ENCODE results near the gene KRT38. TPM values are rescaled to one million over a fixed set of nuclear protein-coding genes. Genes with fewer than 3 reads are reported as not detected.

Gene KRT38
- total RNA-seq, result not detected in 2 replicates

DNA sequence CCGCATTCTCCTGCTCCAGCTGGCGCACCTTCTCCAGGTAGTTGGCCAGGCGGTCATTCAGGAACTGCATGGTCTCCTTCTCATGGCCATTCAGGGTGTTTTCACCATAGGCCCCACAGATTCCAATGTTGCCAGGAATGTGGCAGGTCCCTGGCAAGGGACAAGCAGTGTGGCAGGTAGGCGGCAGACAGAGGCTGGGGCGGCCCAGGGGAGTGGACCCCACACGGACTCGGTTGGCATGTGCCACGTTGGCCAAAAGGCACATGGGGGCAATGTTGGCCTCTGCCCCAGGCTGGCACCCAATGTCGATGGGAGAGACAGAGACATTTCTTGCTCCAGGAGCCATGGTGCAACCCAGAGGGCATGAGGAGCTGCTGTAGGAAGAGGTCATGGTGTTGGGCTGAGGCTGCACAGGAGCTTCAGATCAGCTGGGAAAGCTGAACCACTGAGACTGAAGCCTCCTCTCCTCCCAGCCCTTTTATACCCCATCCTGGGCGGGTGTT lies at the start of gene KRT38:
Gene KRT38 (minus strand): TSS at position 453 of the 503 bp plus-strand sequence. CDS start 62 bp downstream, at position 391.

DNA sequence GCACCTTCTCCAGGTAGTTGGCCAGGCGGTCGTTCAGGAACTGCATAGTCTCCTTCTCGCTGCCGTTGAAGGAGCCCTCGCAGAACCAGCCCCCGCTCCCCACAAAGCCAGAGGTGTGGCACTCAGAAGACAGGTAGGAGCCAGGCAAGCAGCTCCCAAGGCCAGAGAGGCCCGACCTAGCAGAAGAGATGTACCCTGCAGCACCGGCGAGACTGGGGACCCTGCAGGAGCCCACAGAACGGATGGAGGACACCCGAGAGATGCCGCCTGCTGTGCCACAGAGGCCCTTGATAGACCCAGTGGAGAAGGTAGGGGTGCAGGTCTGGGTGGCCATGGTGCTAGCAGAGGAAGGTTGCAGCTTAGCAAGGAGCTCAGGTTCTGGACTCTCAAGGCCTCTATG lies 48.7 kb upstream of the KRT38 start, which contains the start of gene KRT36:
Gene KRT36 (minus strand): TSS at position 380 of the 400 bp plus-strand sequence. CDS start 46 bp downstream, at position 334.

DNA sequence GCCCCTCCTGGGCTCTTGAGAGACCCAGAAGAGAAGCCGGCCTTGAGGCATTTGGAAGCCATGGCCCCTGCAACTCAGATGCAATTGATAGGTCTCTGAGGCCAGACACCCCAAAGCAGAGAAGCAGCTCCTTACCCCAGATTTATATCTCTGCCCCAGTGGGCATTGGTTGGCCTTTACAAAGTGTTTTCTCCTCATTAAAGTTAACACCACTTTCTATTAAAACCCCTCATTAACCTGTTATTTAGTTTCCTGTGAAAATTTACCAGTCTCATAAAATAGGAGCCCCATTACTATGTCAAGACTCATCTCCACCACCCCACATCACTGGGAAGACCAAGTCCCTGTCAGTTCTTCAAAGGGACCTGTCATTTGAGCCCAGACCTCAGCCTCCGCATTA lies 40.3 kb upstream of the KRT38 start, which contains the start of gene KRT35:
Gene KRT35 (minus strand): TSS at position 116 of the 400 bp plus-strand sequence. CDS start 54 bp downstream, at position 62.

DNA sequence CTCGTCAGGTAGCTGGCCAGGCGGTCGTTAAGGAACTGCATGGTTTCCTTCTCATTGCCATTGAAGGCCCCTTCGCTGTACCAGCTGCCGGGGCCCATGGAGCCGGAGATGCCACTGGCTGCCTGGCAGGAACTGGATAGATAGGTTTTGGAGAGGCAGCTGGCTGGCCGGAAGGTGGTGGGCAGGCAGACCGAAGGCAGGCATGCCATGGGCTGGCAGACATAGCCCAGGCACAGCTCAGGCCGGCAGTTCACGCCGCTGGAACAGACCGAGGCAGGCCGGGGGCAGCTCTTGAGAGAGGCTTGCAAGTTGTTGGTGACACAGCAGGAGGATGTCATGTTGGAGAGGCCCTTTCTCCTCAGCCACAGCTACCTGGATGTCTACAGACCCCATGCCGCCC lies 26.2 kb upstream of the KRT38 start, which contains the start of gene KRT32:
Gene KRT32 (minus strand): TSS at position 399 of the 400 bp plus-strand sequence. CDS start 61 bp downstream, at position 338.

DNA sequence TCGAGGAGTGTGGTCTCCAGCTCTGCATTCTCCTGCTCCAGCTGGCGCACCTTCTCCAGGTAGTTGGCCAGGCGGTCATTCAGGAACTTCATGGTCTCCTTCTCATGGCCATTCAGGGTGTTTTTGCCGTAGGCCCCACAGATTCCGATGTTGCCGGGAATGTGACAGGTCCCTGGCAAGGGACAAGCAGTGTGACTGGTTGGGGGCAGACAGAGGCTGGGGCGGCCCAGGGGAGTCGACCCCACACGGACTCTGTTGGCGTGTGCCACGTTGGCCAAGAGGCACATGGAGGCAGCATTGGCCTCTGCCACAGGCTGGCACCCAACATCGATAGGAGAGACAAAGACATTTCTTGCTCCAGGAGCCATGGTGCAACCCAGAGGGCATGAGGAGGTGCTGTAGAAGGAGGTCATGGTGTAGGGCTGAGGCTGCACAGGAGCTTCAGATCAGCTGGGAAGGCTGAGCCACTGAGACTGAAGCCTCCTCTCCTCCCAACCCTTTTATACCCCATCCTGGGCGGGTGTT lies 16.6 kb downstream of the KRT38 start, which contains the start of gene KRT37:
Gene KRT37 (minus strand): TSS at position 475 of the 525 bp plus-strand sequence. CDS start 62 bp downstream, at position 413.

DNA sequence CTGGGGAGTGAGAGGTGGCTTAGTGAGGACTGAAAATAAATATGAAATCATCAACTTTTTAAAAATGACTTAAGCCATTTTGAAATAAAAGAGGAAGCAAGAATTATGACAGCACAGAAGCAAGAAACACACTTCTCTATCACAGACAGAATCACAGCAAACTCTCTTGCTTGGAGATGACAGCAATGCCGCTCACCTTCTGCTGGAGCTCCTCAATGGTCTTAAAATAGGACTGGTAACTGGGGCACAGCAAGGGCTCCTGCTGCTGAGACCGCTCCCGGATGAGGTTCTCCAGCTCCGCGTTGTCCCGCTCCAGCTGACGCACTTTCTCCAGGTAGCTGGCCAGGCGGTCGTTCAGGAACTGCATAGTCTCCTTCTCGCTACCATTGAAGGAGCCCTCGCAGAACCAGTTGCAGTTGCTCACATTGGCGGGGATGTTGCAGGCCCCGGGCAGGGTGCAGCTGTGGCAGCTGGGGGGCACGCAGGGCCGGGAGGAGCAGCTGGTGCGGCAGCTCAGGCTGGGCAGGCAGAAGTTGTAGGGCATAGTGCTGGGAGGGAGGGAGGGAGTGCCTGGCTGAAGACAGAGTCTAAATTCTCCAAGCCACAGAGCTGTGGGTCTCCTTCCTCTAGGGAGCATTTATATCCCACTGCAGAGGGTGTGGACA lies 43.7 kb downstream of the KRT38 start, which contains the start of gene KRT31:
Gene KRT31 (minus strand): TSS at position 613 of the 665 bp plus-strand sequence. CDS start 69 bp downstream, at position 544.

Other genes starting within 250 kb of the KRT38 start
- not detected in 2 replicates for gene KRTAP9-2, start 214.3 kb downstream of the KRT38 start, total RNA-seq
- not detected in 2 replicates for gene KRTAP9-3, start 208.5 kb downstream of the KRT38 start, total RNA-seq
- not detected in 2 replicates for gene KRTAP9-8, start 203.0 kb downstream of the KRT38 start, total RNA-seq
- gene KRTAP9-4, start 191.3 kb downstream of the KRT38 start, total RNA-seq, result not detected in 2 replicates
- gene KRTAP9-9, start 185.6 kb downstream of the KRT38 start, total RNA-seq, result not detected in 2 replicates
- gene KRTAP9-6, start 175.6 kb downstream of the KRT38 start, total RNA-seq, result not detected in 2 replicates
- not detected in 2 replicates for gene KRTAP9-7, start 165.3 kb downstream of the KRT38 start, total RNA-seq
- not detected in 2 replicates for gene KRTAP29-1, start 138.1 kb downstream of the KRT38 start, total RNA-seq
- gene KRTAP16-1, start 131.7 kb downstream of the KRT38 start, total RNA-seq, result not detected in 2 replicates
- not detected in 2 replicates for gene KRTAP17-1, start 125.3 kb downstream of the KRT38 start, total RNA-seq
- not detected in 2 replicates for gene KRT33A, start 90.2 kb downstream of the KRT38 start, total RNA-seq
- gene KRT33B, start 71.2 kb downstream of the KRT38 start, total RNA-seq, result not detected in 2 replicates
- gene KRT34, start 58.7 kb downstream of the KRT38 start, total RNA-seq, result not detected in 2 replicates
- gene KRT31, start 43.4 kb downstream of the KRT38 start, total RNA-seq, result not detected in 2 replicates
- gene KRT37, start 16.4 kb downstream of the KRT38 start, total RNA-seq, result not detected in 2 replicates
- gene KRT32, start 26.4 kb upstream of the KRT38 start, total RNA-seq, result not detected in 2 replicates
- not detected in 2 replicates for gene KRT35, start 40.2 kb upstream of the KRT38 start, total RNA-seq
- 0.22 and 0.34 TPM in 2 replicates for gene KRT36, start 48.9 kb upstream of the KRT38 start, total RNA-seq
- gene KRT13, start 64.6 kb upstream of the KRT38 start, total RNA-seq, result not detected in 2 replicates
- gene KRT15, start 77.9 kb upstream of the KRT38 start, total RNA-seq, result under 0.01 TPM in 2 replicates
- 0.43 and 0.65 TPM in 2 replicates for gene KRT19, start 87.3 kb upstream of the KRT38 start, total RNA-seq
- not detected in 2 replicates for gene KRT9, start 131.1 kb upstream of the KRT38 start, total RNA-seq
- gene KRT14, start 145.9 kb upstream of the KRT38 start, total RNA-seq, result not detected in 2 replicates
- gene KRT16, start 171.8 kb upstream of the KRT38 start, total RNA-seq, result not detected in 2 replicates
- gene KRT17, start 183.6 kb upstream of the KRT38 start, total RNA-seq, result 0.09 and 0.11 TPM in 2 replicates
- 73.2 and 98.0 TPM in 2 replicates for gene EIF1, start 247.9 kb upstream of the KRT38 start, total RNA-seq

Measured in dermis lymphatic vessel endothelial cell (primary cell).